Right atrium auricular region (tissue), 2 donors: Measurements from ENCODE around the gene SMAD5. TPM values are rescaled to one million over a fixed set of nuclear protein-coding genes. Genes with fewer than 3 reads are reported as not detected.
A peak's percentile ranks its signal among the peaks of the same experiment; 100 is the strongest.

ENCODE experiments used
- DNase-seq: peaks from one replicate; pipeline ENCODE4 v3.0.0-alpha.2; 2019; ENCODE audit warnings: low spot score
- H3K27ac ChIP-seq, 2 donors: fragments of 200-600 bp; sonication (generic); 1 replicate in 1 of 2; 2 replicates in 1 of 2; pipeline ENCODE4 v1.5.1; 2016 to 2019
- H3K27me3 ChIP-seq, 2 donors: fragments of 200-600 bp; sonication (generic); one replicate each; pipeline versions ENCODE4 v1.5.1 to v1.6.0; 2017 to 2019
- H3K36me3 ChIP-seq: fragments of 200-600 bp; sonication (generic); one replicate; pipeline ENCODE4 v1.5.1; 2016
- H3K4me1 ChIP-seq, 2 donors: fragments of 200-600 bp; sonication (generic); one replicate each; pipeline versions ENCODE4 v1.5.1 to v1.6.0; 2017 to 2019
- H3K4me3 ChIP-seq, 2 donors: fragments of 200-600 bp; sonication (generic); 1 replicate in 1 of 2; 2 replicates in 1 of 2; pipeline ENCODE4 v1.5.1; 2017 to 2019; ENCODE audit warnings: mild to moderate bottlenecking in 1 of 2, moderate library complexity in 1 of 2
- H3K9me3 ChIP-seq, 2 donors: fragments of 200-600 bp; sonication (generic); one replicate each; pipeline ENCODE4 v1.5.1; 2019
- total RNA-seq, 2 donors: library from RNA; depleted of rRNA; stranded (reverse); fragments of >200 nt; gene quantifications; one replicate each; pipeline ENCODE4 v1.1.0, GENCODE V29; 2016
- TF ChIP-seq, protein P1 (sequence below), 2 donors: fragments of 200-600 bp; sonication (generic); IDR thresholded peaks; one replicate each; pipeline ENCODE4 v1.5.1; 2019; ENCODE audit warnings: antibody characterized with exemption in 2 of 2

Gene SMAD5
- 10 to 100 TPM; 25.0 to 26.7 TPM for total RNA-seq

DNA sequence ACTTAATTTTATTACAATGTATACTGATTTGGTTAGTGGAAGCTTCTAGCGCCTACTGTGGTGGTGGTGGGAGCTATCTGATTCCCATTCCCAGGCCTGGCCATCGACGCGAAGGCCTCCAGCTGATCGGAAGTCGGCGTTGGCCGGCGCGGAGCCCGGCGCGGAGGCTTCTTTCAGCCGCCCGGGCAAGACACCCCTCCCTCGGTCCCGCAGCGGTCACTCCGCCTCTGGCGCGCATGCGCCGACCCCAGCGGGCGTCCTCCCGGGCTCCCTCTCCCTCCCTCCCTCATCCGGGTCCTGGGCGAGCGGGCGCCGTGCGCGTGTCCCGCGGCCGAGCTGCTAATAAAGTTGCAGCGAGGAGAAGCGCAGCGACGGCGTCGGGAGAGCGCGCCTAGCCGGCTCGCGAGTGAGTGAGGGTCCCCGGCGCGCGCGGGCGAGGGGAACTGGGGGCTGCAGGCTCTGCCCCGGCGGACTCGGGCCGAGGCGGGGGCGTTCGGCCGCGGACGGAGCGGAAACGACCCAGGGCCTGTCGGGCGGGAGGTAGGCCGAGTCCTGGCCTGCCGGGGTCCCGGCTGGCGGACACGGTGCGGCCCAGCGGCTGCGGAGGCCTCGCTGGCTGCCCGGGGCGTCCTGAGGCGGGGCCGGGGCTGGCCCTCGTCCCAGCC lies at the start of gene SMAD5:
TSS of gene SMAD5 (plus strand) at position 289 of the 665 bp plus-strand sequence. CDS start 20,916 bp downstream, outside the sequence.
- TF ChIP-seq, protein P1, sequence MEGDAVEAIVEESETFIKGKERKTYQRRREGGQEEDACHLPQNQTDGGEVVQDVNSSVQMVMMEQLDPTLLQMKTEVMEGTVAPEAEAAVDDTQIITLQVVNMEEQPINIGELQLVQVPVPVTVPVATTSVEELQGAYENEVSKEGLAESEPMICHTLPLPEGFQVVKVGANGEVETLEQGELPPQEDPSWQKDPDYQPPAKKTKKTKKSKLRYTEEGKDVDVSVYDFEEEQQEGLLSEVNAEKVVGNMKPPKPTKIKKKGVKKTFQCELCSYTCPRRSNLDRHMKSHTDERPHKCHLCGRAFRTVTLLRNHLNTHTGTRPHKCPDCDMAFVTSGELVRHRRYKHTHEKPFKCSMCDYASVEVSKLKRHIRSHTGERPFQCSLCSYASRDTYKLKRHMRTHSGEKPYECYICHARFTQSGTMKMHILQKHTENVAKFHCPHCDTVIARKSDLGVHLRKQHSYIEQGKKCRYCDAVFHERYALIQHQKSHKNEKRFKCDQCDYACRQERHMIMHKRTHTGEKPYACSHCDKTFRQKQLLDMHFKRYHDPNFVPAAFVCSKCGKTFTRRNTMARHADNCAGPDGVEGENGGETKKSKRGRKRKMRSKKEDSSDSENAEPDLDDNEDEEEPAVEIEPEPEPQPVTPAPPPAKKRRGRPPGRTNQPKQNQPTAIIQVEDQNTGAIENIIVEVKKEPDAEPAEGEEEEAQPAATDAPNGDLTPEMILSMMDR (IDR thresholded peaks at IDR 0.05): no peak
- H3K4me3 ChIP-seq: peak within 1 kb of the TSS; percentile 89 to 90
- no peaks in the 10 kb centered on the region for H3K36me3 ChIP-seq
- no peaks in the 10 kb centered on the region for H3K27me3 ChIP-seq
- peak within 1 kb of the TSS; percentile 96 to 98 for H3K27ac ChIP-seq
- DNase-seq: peak; percentile 93
- no peaks in the 10 kb centered on the region for H3K9me3 ChIP-seq
- H3K4me1 ChIP-seq: peaks cover 0 to 44% of the 10 kb centered on the region in 2 donors

DNA sequence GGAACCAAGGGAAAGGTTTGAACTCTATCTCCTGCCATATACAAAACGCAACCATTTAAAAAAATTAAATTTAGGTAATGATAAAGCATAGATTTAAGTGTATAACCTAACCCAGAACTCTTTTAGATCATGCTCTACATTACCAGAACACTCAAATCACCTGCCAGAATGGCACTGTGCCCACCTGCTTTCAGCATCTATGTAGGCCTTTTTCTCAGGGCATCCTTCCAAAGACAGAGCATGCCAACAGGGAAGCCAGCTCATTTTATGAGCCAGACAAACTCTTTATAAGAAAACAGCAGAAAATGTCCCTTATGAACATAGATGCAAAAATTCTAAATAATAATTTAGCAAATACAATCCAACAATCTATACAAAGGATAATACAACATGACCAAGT lies 47.9 kb upstream of the SMAD5 start:
- Histone ChIP-seq H3K9me3 (no peaks in the 10 kb centered on the region), H3K4me1 (peaks cover 0 to 46% of the 10 kb centered on the region in 2 donors)

DNA sequence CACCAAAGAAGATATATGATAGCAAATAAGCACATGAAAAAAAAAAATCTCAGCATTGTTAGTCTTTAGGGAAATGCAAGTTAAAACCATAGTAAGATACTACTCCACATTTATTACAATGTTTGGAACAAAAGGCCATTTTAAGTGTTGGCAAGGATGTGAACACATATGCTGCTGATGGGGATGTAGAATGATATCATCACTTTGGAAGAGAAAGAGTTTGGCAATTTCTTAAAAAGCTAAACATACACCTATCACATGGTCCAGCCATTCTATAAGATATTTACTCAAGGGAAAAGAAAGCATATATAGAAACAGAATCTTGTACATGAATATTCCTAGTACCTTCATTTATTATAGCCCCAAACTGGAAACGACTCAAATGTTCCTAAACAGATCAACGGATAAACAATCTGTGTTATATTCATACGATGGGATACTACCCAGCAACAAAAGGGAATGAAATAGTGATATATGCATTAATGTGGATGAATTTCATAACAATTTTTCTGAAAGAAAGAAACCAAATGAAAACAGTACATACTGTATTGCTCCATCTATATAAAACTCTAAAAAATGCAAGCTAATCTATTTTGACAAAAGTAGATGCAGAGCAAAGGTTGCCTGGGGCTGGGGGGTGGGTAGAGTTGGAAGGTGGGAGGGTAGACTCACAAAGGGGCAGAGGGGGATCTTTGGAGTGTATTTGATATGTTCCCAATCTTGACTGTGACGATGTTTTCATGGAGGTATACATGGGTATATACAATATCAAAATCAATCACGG lies 45.7 kb upstream of the SMAD5 start:
- Histone ChIP-seq H3K4me1 (peaks cover 0 to 55% of the 10 kb centered on the region in 2 donors), H3K27ac (peak overlapping the region; percentile 75 to 78)
- TF ChIP-seq, protein P1 (IDR thresholded peaks at IDR 0.05): no peak

More for the DNA sequence above, 47.9 kb upstream of the SMAD5 start:
- DNase-seq: no peak
- Histone ChIP-seq H3K27me3 (no peaks in the 10 kb centered on the region), H3K4me3 (no peak overlapping the region), H3K36me3 (no peaks in the 10 kb centered on the region), H3K27ac (no peak overlapping the region)
- TF ChIP-seq, protein P1 (IDR thresholded peaks at IDR 0.05): no peak

DNA sequence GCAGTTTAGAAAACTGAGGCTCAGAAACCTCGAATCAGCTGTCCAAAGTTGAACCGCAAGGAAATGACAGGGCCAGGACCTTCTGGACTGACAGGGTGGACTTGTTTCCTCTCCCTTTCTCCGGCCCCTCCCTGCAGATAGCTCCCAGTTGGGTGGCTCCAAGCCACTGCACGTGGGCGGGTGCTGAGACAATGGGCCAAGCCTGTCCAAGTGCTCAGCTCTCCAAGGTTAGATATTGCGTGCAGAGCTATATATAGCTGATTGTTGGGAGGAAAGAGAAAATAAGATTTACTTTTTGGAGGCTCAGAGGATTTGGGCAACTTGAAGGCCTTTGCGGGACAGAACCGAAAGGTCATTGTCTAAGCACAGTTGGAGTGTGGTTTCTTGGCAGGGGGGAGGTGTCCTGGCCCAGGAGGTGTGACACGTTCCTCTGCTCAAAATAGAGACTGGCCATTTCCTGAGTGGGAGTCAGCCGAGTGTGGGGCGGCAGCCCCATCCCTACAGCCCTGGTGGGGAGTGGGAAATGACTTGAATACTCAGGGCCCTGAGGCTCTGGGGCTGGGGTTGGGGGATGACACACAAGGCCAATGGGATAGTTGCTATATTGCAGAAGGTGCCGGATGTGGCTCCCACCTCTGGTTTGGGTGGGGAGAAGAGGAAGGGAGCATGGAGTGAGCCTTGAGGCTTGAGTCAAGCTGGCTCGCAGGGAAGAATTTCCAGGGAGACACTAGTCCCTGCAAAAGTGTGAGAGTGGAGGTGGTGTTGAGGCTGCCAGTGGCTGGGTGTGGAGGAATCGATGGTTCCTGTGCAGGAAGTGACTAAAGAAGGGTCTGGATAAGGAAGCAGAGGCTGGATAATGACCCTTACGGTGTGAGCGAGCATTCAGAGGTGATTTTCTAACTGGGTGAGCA lies 44.4 kb upstream of the SMAD5 start:
- Histone ChIP-seq H3K9me3 (no peaks in the 10 kb centered on the region), H3K27me3 (no peaks in the 10 kb centered on the region), H3K36me3 (no peaks in the 10 kb centered on the region), H3K4me1 (peaks cover 0 to 47% of the 10 kb centered on the region in 2 donors), H3K4me3 (no peak overlapping the region), H3K27ac (peak overlapping the region; percentile 75 to 78)
- TF ChIP-seq, protein P1 (IDR thresholded peaks at IDR 0.05): no peak
- peak; percentile 84 for DNase-seq

More for the DNA sequence above, 45.7 kb upstream of the SMAD5 start:
- DNase-seq: no peak
- Histone ChIP-seq H3K9me3 (no peaks in the 10 kb centered on the region), H3K36me3 (no peaks in the 10 kb centered on the region), H3K4me3 (no peak overlapping the region), H3K27me3 (no peaks in the 10 kb centered on the region)

DNA sequence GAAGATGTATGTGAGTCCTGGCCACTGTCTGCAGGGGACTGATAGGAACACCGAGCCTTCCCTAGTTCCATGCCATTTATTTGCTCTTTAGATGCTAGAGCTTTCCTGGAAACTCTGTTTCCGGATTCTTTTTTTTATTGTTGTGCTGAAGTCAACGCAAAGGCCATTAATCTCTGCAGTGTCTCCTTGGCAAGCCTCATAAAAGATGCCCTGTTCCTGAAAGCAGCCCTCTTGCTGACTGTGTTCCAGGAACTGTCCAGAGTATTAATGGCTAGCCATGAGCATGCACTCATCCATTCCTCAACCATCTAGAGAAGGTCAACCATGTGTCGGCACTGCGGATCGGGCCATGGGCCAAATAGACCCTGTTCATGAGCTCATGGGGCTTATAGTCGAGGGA lies 42.9 kb upstream of the SMAD5 start:
- H3K27me3 ChIP-seq: no peaks in the 10 kb centered on the region
- peak overlapping the region in 1 of 2 donors; percentile 26 for H3K27ac ChIP-seq
- H3K4me3 ChIP-seq: no peak overlapping the region
- H3K4me1 ChIP-seq: peaks cover 0 to 42% of the 10 kb centered on the region in 2 donors
- TF ChIP-seq, protein P1 (IDR thresholded peaks at IDR 0.05): no peak
- DNase-seq: no peak
- H3K9me3 ChIP-seq: no peaks in the 10 kb centered on the region
- H3K36me3 ChIP-seq: no peaks in the 10 kb centered on the region
